ENCODE measurements around the gene SPRR2E.

- TF ChIP-seq EZH2phosphoT487 (IDR thresholded peaks at IDR 0.05; ENCODE audit: borderline replicate concordance, low read depth, low read length): no peak
- no peak for TF ChIP-seq CTCF (conservative IDR thresholded peaks at IDR 0.05; ENCODE audit: low read length)
These were observed 46.2 kb upstream of the SPRR2E start for GRCh38 chr1:153140484-153140883.
